ENCODE results near the gene ARHGEF18. TPM values are rescaled to one million over a fixed set of nuclear protein-coding genes. Genes with fewer than 3 reads are reported as not detected.

The ARHGEF18 gene
- total RNA-seq, 1 experiment from 2014 or later = 34.9 TPM

GRCh38 chr19:7391218-7391670 lies 42.5 kb downstream of the ARHGEF18 start:
- H3K4me3 ChIP-seq (ENCODE audit: low read depth, low read length, poor library complexity, severe bottlenecking) = no peak overlapping the region

GRCh38 chr19:7393459-7393858 lies 44.7 kb downstream of the ARHGEF18 start:
- no peaks in the 10 kb centered on the region for H3K27me3 ChIP-seq (replicated peaks; ENCODE audit: insufficient read depth, low read depth, low read length, poor library complexity)
- CTCF ChIA-PET = no interaction called here
- POLR2A ChIA-PET (ENCODE audit: low non-redundant PET) = no interaction called here
- H3K27ac ChIP-seq (ENCODE audit: low read depth, low read length, poor library complexity, severe bottlenecking) = no peak overlapping the region
- no peak for DNase-seq (ENCODE audit: low spot score)
- intact Hi-C loops (cut with micrococcal nuclease; ENCODE audit: unreplicated experiment) = loop anchor here (10.0 kb wide), 1 partner anchor 141 kb away; the partner anchor contains the start of gene PNPLA6
- H3K4me3 ChIP-seq (ENCODE audit: low read depth, low read length, poor library complexity, severe bottlenecking) = no peak overlapping the region
- H3K9me3 ChIP-seq (ENCODE audit: low read depth, low read length, poor library complexity, severe bottlenecking) = no peaks in the 10 kb centered on the region
- TF ChIP-seq CTCF (conservative IDR thresholded peaks at IDR 0.05; ENCODE audit: low read depth, low read length) (no peak), EZH2 (IDR thresholded peaks at IDR 0.05; ENCODE audit: borderline replicate concordance, low read depth, low read length, poor library complexity, severe bottlenecking) (no peak)
- no TSS peak for BruUV-seq (replicated peaks)
- peaks cover 6% of the 10 kb centered on the region for H3K4me1 ChIP-seq (ENCODE audit: insufficient read depth, low read length, poor library complexity, severe bottlenecking)
- H3K36me3 ChIP-seq (ENCODE audit: insufficient read depth, low read length, poor library complexity, severe bottlenecking) = no peaks in the 10 kb centered on the region

More at GRCh38 chr19:7391218-7391670, 42.5 kb downstream of the ARHGEF18 start:
- no peak for TF ChIP-seq EZH2 (IDR thresholded peaks at IDR 0.05; ENCODE audit: borderline replicate concordance, low read depth, low read length, poor library complexity, severe bottlenecking)
- no peak for TF ChIP-seq CTCF (conservative IDR thresholded peaks at IDR 0.05; ENCODE audit: low read depth, low read length)
- no peaks in the 10 kb centered on the region for H3K36me3 ChIP-seq (ENCODE audit: insufficient read depth, low read length, poor library complexity, severe bottlenecking)
- H3K27ac ChIP-seq (ENCODE audit: low read depth, low read length, poor library complexity, severe bottlenecking) = no peak overlapping the region
- H3K4me1 ChIP-seq (ENCODE audit: insufficient read depth, low read length, poor library complexity, severe bottlenecking) = peaks cover 5% of the 10 kb centered on the region
- CTCF ChIA-PET = no interaction called here
- DNase-seq (ENCODE audit: low spot score) = no peak
- BruUV-seq (replicated peaks) = no TSS peak
- H3K9me3 ChIP-seq (ENCODE audit: low read depth, low read length, poor library complexity, severe bottlenecking) = no peaks in the 10 kb centered on the region
- intact Hi-C loops (cut with micrococcal nuclease; ENCODE audit: unreplicated experiment) = loop anchor here (10.0 kb wide), 1 partner anchor 144 kb away; the partner anchor contains the start of gene PNPLA6
- POLR2A ChIA-PET (ENCODE audit: low non-redundant PET) = no interaction called here
- no peaks in the 10 kb centered on the region for H3K27me3 ChIP-seq (replicated peaks; ENCODE audit: insufficient read depth, low read depth, low read length, poor library complexity)

- TF ChIP-seq EZH2 (IDR thresholded peaks at IDR 0.05; ENCODE audit: borderline replicate concordance, low read depth, low read length, poor library complexity, severe bottlenecking) = no peak
- no peak for TF ChIP-seq CTCF (conservative IDR thresholded peaks at IDR 0.05; ENCODE audit: low read depth, low read length)
- intact Hi-C loops (cut with micrococcal nuclease; ENCODE audit: unreplicated experiment) = loop anchor here (10.0 kb wide), 1 partner anchor 141 kb away; the partner anchor contains the start of gene PNPLA6
- Histone ChIP-seq H3K36me3 (ENCODE audit: insufficient read depth, low read length, poor library complexity, severe bottlenecking) (no peaks in the 10 kb centered on the region), H3K4me3 (ENCODE audit: low read depth, low read length, poor library complexity, severe bottlenecking) (peak overlapping the region; percentile 96), H3K4me1 (ENCODE audit: insufficient read depth, low read length, poor library complexity, severe bottlenecking) (peaks cover 6% of the 10 kb centered on the region), H3K27ac (ENCODE audit: low read depth, low read length, poor library complexity, severe bottlenecking) (peak overlapping the region; percentile 82), H3K27me3 (replicated peaks; ENCODE audit: insufficient read depth, low read depth, low read length, poor library complexity) (no peaks in the 10 kb centered on the region), H3K9me3 (ENCODE audit: low read depth, low read length, poor library complexity, severe bottlenecking) (no peaks in the 10 kb centered on the region)
- no TSS peak for BruUV-seq (replicated peaks)
- CTCF ChIA-PET = interaction anchor here (1.0 kb wide), 1 partner anchor 103 kb away, joined by 3 read pairs; a partner anchor contains a TSS
- POLR2A ChIA-PET (ENCODE audit: low non-redundant PET) = interaction anchor here (0.6 kb wide), 1 partner anchor 1149 kb away, joined by 4 read pairs; no protein-coding TSS in a partner anchor
- DNase-seq (ENCODE audit: low spot score) = no peak
These were observed 45.4 kb downstream of the ARHGEF18 start for GRCh38 chr19:7393939-7394730.

Measured in A673 (cell line).